CD4-positive, alpha-beta T cell treated with Interleukin-10 for 1 hour (primary cell): ENCODE results near the gene DNM2.

Source experiments
- DNase-seq: peaks from one replicate; pipeline ENCODE4 v3.0.0-alpha.2; 2020

The DNM2 gene

DNA sequence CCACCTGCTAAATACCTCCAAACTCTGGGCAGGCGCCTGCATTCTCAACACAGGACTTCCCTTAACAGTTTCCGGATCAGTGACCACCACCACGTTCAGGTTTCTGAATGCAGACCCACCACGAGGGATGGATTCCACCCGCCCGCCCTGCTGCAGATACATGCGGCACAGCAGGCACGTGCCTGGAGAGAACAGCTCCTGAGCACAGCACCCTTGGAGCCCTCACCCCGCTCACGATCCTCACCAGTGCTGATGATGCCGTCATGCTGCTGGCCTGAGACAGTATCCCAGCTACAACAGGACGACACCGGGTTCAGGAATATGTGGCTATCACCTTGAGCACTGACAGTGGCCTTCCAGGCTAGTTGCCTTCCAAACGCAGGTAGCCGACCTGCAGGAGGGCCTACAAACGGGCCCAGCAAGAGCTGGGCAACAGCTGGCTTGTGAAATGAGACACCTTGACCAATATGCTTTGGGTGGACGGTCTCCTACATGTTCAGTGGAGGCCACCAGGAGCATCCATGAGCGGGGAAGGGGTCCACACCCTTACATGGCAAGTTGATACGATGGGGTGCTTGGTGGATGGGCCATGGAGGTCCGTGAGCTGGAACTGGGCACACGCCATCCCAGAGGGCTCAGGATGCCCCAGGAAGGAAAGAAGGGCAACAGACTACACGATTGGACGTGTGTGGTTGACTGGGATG is 26.5 kb upstream of the DNM2 start:
- DNase-seq = no peak

DNA sequence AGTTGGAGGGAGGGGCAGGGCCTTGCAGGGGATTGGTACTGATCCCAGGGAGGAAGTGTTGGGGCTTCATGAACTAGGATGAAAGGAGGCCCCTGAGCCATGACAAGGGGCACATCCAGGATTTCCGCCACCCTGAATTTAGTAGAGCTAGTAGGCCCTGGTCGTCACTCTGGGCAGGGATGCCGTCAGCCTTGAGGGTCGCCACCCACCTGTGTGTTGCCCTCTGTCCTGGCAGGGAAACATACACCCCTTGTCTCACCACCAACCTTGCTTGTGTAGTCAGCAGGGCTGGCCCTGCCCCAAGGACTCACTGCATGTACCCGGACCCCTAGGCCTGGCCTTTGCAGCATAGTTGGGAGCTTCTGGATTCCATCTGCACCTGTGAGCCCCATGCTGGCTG is 26.0 kb upstream of the DNM2 start:
- no peak for DNase-seq

DNA sequence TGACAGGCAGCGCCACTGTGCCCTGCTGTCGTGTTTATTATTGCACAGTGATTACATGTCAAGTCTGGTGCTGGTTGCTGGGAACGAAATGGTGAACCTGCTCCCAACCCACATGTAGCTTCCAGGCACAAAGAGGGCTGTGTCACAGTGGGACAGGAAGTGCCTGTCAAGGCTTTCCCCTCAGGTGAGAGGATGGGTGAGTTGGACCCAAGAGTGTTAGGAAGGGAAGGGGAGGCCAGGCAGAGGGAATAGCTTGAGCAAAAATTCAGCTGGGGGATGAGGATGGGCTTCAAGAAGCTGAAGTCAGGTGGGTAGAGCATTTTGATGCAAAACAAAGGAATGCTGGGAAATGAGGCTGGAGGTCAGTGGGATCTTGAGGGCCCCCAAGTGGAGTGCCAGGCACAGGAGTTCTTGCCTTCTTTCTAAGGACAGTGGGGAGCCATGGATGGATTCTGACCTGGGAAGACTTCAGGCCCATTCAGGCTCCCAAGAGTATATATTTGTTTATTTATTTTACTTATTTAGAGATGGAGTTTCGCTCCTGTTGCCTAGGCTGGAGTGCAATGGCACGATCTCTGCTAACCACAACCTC is 25.1 kb upstream of the DNM2 start:
- no peak for DNase-seq

DNA sequence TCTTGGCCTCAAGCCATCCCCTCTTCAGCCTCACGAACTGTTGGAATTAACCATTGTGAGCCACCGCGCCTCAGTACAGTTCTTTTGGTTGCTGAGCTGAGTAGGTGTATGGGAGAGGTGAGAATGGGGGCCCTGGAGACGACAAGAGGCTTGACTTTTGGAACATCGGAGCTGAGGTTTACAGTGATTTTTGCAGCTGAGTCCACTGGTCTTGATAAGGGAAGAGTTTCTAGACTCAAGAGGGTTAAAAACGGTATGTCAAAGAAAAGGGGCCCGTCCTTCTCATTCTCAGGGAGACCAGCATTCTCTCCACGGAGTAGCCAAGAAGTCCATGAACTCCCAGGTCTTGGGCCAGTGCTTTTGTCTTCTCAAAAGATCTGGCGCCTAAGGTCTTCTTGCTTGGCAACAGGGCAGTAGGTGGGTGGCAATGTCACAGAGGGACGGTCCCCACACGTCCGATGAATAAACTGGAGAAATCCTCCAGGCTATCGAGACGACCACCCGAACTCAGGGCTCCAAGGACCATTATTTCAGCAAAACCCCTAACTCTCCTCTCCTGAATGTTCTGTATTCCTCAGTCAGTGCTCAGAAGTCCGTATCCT is 23.1 kb upstream of the DNM2 start:
- DNase-seq = no peak

DNA sequence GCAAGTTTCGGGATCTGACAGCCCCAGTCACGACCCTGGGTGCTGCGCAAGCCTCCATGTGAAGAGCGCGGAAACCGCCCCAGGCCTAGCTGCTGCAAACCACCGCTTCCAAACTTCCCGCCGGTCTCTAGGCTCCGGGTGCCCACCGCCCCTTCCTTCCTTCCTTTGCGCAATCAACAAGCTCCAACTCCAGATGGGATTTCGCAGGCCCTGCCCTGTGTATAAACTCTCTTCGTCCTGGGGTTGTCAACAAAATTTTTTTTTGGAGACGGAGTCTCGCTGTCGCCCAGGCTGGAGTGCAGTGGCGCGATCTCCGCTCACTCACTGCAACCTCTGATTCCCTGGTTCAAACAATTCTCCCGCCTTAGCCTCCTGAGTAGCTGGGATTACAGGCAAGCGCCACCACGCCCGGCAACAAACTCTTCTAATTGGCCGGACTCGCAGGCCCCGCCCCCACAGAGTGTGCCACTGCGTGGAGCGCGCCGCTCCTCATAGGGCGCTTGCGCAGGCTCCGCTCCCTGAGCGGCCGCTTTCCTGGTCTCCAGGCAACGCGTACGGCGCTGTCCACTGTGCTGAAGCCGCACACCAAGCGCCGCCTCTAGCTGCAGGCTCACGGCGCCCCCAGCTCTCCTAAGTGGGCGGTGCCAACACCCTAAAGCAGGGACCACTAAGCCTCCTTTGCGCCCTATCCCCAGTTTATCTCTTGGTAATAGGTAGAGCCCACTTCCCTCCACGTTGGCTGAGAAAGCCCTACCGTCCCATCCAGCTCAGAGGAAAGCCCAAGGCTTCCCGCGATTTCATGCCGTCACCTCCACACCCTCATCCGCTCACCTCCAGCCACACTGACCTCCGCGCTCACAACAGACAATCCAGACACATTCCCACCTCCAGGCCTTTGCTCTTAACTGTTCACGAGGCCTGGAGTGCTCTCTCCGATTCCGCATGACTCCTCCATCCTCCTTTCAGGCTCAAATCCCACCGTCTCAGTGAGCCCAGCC is 22.2 kb upstream of the DNM2 start:
- DNase-seq = peak; percentile 92

DNA sequence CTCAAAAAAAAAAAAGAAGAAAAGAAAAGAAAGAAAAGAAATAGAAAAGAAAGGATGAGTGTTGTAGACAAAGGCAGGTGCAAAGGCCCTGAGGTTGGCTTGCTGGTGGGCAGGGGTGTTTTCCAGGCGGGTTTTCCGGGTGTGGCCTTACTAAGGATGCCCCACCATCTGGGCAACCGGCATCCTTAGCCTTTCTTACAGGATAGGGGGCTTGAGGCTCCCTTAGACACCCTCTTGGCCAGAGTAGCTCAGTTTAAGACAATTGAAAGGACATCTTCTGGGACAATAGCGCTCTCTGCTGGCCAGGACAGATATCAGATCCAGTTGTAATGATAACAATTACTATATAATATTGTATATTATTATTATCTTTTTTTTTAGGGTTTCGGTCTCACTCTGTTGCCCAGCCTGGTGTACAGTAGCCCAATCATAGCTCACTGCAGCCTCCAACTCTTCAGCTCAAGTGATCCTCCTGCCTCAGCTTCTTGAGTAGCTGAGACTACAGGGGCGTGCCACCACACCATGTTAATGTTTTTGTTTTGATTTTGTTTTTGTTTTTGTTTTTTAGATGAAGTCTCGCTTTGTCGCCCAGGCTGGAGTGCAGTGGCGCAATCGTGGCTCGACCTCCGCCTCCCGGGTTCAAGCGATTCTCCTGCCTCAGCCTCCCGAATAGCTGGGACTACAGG is 18.1 kb upstream of the DNM2 start:
- DNase-seq = peak; percentile 80

DNA sequence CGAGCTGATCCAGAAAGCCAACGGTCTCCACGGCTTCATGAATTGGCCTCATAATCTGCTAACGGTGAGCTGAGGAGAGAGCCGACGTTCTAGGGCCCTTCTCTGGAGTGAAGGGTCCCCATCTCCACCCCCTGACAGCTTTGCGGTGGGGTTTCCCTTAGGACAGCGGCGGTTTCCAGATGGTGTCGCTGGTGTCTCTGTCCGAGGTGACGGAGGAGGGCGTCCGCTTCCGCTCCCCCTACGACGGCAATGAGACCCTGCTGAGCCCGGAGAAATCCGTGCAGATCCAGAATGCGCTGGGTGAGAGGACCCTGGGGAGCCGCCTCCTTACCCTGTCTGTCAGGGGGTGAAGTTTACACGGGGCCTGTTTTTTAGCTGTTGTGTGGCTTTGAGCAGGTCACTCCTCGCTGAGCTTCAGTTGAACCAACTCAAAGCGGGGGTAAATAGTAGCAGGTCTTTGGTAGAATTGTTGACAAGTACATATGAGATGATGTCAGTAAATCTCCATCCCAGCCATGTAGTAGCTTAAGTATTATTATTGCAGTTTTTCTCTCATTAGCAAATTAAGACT is 15.8 kb upstream of the DNM2 start:
- DNase-seq = peak; percentile 16

DNA sequence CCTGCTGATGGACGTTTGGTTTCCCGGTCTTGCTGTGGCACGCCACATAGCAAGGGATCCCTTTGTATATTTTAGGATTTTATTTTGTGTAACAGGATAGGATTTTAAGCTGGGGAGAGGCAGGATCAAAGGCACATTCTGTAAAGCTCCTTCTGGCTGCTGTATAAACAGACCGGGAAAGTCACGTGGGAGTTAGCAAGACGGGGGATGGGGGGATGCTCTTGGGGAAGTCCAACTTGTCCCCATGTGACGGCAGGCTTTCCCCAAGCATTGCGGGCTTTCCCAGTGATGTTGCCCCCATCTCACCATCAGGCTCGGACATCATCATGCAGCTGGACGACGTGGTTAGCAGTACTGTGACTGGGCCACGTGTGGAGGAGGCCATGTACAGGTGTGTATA is 10.9 kb upstream of the DNM2 start:
- DNase-seq = no peak

DNA sequence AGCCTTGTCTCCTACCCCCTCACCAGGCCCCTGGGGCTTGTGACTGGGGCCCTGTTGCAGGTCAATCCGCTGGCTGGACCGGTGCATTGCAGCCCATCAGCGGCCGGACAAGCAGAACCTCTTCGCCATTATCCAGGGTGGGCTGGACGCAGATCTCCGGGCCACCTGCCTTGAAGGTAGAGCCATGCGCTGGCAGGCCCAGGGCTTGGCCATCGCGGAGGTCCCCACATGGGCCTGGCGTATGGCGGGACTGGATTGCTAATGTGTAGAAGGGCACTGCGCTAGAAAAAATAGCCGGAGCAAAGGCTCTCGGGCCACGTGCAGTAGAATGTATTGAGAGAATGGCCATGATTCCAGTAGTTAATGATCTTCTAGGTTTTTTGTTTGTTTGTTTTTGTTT is 10.4 kb upstream of the DNM2 start:
- no peak for DNase-seq

DNA sequence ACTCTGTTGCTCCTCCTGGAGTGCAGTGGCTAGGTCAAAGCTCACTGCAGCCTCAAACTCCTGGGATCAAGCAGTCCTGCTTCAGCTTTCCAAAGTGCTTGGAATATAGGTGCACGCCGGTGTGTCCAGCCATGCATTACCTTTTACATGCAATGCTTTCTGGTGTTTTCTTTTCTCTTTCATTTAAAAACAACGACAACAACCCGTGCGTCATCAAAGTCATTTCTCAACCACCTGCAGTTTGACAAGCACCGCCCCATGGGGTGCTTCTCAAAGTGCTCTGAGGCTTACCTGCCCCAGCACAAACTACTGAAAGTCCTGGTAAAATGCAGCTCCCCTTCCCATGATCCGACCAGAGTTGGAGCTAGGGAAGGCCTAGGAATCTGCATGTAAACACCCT is 9.6 kb upstream of the DNM2 start:
- DNase-seq = no peak

DNA sequence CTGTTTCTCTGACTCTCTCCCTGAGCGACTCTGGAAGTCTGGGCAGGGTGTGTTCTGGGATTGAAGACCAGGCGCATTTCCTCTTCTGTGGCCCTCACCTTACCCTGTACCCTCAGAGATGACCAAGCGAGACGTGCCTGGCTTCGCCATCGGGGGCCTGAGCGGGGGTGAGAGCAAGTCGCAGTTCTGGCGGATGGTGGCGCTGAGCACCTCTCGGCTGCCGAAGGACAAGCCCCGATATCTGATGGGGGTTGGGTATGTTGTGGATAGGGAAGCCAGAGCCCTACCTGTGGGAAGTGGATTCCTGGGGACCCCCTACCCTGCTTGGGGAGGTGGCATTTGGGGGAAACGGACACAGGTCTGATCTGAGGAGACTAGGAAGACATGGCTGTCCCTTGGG is 5.8 kb upstream of the DNM2 start:
- no peak for DNase-seq

DNA sequence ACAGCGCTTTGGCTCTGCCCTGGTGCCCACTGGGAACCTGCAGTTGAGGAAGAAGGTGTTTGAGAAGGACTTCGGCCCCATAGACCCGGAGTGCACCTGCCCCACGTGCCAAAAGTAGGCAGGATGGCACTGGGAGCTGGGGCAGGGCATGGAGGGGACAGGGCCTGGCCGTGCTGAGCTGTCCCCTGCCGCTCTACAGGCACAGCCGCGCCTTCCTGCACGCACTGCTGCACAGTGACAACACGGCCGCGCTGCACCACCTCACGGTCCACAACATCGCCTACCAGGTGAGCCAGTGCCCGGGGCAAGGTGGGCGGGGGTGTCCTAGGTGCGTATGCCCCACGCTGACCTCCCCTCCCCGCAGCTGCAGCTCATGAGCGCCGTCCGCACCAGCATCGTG is 5.1 kb upstream of the DNM2 start:
- no peak for DNase-seq

DNA sequence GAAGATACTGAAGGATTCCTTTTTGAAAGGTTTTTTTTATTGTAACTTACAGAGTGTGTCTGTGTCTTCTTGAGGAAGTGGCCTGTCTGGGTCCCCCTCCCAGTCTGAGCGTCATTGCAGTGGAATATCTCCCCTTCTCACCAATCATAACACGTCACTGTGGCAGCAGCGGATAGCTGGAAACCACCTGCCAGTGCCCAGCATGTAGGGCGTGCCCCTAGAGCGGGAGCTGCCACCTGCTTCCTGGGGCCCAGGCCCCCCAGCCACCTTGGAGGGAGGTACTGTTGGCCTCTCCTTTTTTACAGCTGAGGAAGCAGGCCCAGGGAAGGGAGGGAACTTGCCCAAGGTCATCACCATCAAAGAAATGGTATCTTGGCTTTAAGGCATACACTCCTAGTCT is 4.6 kb upstream of the DNM2 start:
- no peak for DNase-seq

DNA sequence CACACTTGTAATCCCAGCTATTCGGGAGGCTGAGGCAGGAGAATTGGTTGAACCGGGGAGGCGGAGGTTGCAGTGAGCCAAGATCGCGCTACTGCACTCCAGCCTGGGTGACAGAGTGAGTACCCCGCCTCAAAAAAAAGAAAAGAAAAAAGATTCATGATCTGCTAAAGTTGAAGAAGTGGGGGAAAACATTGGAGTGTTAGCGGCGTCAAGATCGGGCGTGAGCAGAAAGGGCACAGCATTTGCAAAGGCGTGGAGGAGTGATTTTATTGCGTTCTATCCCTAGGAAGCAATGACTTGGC is 874 bp upstream of the DNM2 start:
- DNase-seq = no peak

DNA sequence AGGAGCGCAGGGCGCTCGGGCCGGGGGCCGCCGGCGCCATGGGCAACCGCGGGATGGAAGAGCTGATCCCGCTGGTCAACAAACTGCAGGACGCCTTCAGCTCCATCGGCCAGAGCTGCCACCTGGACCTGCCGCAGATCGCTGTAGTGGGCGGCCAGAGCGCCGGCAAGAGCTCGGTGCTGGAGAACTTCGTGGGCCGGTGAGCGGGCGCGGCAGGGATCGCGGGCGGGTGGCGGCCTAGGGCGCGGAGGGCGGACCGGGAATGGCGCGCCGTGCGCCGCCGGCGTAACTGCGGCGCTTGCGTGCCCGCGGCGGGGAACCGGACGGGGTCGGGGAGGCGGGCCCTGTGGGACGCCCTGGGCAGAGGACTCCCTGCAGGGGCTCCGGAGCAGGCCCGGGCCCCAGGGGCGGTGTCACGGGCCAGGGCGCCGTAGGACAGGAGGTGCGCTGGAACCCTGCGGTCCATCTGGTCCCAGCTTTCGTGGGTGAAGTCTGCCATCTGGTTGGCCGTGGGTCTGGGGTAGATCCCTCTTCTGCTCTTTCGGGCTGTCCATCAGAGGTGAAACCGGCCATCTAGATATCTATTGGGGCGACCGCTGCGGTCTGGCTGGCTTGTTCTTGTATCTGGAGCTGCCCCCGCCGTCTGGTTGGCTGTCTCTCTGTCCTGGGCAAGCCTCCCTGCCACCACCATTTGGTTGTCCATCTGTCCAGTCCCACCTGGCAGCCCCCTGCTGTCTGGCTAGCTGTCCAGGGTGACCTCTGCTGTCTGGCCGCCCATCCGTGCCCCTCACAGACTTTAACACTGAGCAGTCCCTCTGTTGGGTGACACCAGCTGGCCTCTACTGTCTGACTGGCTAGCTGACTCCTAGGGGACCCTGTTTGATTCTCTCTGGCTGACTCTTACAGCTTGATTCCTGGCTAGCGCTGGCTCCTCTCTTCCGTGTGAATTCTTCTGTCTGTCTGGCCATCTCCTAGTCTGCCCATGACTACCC is 622 bp downstream of the DNM2 start:
- DNase-seq = peak; percentile 56

DNA sequence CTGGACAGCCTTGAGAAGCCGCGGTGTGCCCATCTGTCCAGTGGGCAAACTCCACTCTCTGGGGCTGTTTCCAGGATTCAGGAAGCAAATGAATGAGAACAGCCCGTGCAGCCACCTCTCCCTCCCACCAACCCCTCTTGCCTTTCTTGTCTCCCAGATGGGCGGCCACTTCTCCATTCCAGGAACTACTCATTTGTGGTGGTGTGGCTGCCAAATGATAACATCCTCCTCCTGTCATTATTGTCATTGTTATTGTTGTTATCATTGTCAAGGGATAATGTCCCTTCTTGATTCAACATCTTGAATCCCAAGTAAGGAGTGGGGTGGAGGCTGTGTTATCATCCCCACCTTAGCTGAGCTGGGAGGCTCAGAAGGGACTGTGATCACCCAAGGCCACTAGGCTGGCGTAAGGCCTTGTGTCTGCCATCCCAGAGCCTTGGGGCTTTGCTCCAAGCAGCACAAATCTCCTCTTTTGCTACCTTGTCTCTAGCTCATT is 1.6 kb downstream of the DNM2 start:
- DNase-seq = no peak

DNA sequence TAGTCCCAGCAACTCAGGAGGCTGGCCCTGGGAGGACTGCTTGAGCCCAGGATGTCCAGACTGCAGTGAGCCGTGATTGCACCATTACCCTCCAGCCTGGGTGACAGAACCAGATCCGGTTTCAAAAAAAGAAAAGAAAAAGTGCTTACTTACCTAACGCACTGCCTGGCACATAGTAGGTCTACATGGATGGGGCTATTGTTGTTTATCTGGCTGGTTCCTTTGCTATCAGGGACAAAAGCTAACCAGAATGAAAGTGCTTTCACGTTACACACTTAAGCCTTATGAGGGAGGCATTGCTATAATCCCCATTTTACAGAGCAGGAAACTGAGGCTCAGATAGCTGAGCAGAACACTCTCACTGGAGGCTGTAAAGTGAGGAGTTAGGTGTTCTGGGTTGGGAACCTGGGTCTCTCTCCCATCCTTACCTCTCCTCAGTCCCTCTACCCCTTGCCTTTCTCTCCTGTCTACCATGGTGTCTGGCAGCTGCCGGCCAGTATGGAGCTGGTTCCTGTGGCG is 2.8 kb downstream of the DNM2 start:
- DNase-seq = no peak

DNA sequence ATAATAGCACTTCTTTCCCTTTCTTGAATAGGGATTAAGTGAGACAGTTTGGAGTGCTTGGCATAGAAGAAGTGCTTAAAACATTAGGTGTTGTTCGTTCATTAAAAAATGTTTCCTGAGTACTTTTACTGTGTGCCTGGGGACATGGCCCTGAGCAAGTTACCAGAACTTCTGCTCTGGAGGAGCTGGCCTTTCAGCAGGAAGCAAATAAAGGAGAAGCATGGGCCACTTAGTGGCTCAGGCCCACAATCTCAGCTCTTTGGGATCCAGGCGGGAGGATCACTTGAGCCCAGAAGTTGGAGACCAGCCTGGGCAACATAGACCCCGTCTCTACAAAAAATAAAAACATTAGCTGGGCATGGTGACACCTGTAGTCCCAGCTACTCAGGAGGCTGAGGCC is 5.7 kb downstream of the DNM2 start:
- DNase-seq = no peak

DNA sequence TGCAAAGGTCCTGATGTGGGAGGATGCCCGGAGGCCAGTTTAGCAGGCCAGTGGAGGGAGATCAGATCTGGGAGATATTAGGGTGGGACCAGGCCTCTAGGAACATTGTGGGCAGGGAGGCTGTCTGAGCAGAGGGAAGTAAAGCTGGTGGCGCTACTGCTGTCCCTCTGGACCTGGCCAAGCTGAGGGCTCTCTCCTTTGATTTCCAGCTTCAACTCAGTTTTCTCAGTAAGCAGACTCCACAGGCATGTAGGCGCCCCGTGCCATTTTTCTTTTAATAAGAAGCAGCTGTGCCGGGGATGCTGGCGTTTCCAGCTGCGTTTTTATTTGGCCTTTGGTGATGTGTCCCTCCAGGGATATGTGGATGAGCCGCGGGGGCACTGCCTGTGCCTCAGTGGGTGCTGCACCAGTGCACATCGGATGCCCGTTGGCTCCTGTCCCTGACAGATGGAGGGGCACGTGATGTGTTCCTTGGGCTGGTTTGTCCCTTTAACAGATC is 6.7 kb downstream of the DNM2 start:
- DNase-seq = no peak

DNA sequence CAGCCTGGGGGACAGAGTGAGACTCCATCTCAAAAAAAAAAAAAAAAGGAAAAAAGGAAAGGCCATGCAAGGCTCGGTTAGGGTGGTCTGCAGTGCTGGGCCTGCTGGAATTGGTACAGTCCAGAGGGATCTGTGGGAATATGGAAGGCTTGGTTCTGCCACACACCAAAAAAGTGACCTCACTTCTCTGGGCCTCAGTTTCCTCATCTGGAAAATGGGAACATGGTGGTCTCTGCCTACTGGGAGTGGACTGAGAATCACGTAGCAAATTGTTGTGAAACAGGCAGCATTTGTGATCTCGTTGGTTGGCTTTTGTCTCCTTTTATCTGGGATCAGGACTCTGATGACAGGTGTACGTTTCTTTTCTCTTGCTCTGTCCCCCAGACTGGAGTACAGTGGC is 7.5 kb downstream of the DNM2 start:
- no peak for DNase-seq

DNA sequence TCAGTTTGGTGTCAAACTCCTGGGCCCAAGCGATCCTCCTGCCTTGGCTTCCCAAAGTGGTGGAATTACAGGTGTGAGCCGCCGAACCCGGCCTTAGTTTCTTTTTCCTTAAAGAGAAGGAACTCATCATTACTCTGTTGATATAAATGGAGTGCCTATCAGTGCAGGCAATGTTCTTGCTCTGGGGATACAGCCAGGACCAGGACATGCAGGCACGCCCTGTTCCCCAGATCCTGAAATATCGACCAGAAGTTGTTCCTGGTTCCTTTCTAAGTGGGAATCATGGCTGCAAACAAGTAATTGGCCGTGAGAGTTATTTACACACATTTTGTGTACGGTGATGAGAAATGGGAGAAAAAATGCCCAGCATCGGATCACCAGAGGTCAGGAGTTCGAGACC is 8.4 kb downstream of the DNM2 start:
- DNase-seq = no peak
